BLaER1 (cell line): ENCODE measurements around the gene PNPLA6.

Experiments used
- H3K27ac ChIP-seq: shearing (Covaris generic); formaldehyde crosslinking; 2 replicates; pipeline ENCODE4 v1.8.1; 2022
- H3K27me3 ChIP-seq: shearing (Covaris generic); formaldehyde crosslinking; 2 replicates; pipeline ENCODE4 v1.8.1; 2022
- H3K36me3 ChIP-seq: shearing (Covaris generic); formaldehyde crosslinking; 2 replicates; pipeline ENCODE4 v1.8.1; 2022
- H3K4me1 ChIP-seq: shearing (Covaris generic); formaldehyde crosslinking; 2 replicates; pipeline ENCODE4 v1.8.1; 2022
- H3K4me2 ChIP-seq: shearing (Covaris generic); formaldehyde crosslinking; 2 replicates; pipeline ENCODE4 v1.8.1; 2022
- H3K4me3 ChIP-seq: shearing (Covaris generic); formaldehyde crosslinking; 2 replicates; pipeline ENCODE4 v1.8.1; 2022
- H3K9ac ChIP-seq: shearing (Covaris generic); formaldehyde crosslinking; 2 replicates; pipeline ENCODE4 v1.8.1; 2022
- H3K9me3 ChIP-seq: shearing (Covaris generic); formaldehyde crosslinking; 2 replicates; pipeline ENCODE4 v1.8.1; 2022
- H4K20me1 ChIP-seq: shearing (Covaris generic); formaldehyde crosslinking; 2 replicates; pipeline ENCODE4 v1.8.1; 2022
- Cebpa-rat ChIP-seq: shearing (Covaris generic); IDR thresholded peaks from 2 replicates; pipeline ENCODE4 v1.8.1; 2022

Gene PNPLA6

GRCh38 chr19:7535047-7535997, at the start of gene PNPLA6:
TSS of gene PNPLA6 (plus strand) at chr19:7535717. CDS start at chr19:7535789, 72 bp downstream.
- Histone ChIP-seq H3K9me3 (no peaks in the 10 kb centered on the region), H3K4me3 (peak within 1 kb of the TSS; percentile 95), H3K4me1 (peaks cover 26% of the 10 kb centered on the region), H3K4me2 (peak within 1 kb of the TSS; percentile 99), H4K20me1 (no peaks in the 10 kb centered on the region), H3K36me3 (peaks cover 35% of the 10 kb centered on the region), H3K27ac (peak within 1 kb of the TSS; percentile 80), H3K27me3 (no peaks in the 10 kb centered on the region), H3K9ac (peak within 1 kb of the TSS; percentile 82)
- TF ChIP-seq Cebpa-rat, result no peak

- H3K27me3 ChIP-seq, result peaks cover 27% of the 10 kb centered on the region
Measured at GRCh38 chr19:7486923-7487322, 48.6 kb upstream of the PNPLA6 start.

GRCh38 chr19:7488736-7489353, 46.7 kb upstream of the PNPLA6 start, which contains the start of gene PEX11G:
TSS of gene PEX11G (minus strand) at chr19:7489035. CDS start at chr19:7489010, 25 bp downstream.
- H3K9me3 ChIP-seq, result no peaks in the 10 kb centered on the region
- peaks cover 27% of the 10 kb centered on the region for H3K27me3 ChIP-seq
- no peaks in the 10 kb centered on the region for H3K36me3 ChIP-seq
- H3K4me3 ChIP-seq, result peak within 1 kb of the TSS; percentile 60
- H3K4me1 ChIP-seq, result peaks cover 23% of the 10 kb centered on the region
- H3K9ac ChIP-seq, result peak within 1 kb of the TSS; percentile 56; the same call in 1 of the 2 replicates
- H3K4me2 ChIP-seq, result peak within 1 kb of the TSS; percentile 66
- TF ChIP-seq Cebpa-rat, result no peak
- H4K20me1 ChIP-seq, result no peaks in the 10 kb centered on the region
- H3K27ac ChIP-seq, result no peak within 1 kb of the TSS

More at GRCh38 chr19:7486923-7487322, 48.6 kb upstream of the PNPLA6 start:
- Histone ChIP-seq H3K4me2 (no peak overlapping the region), H3K9me3 (no peaks in the 10 kb centered on the region), H3K4me1 (peaks cover 31% of the 10 kb centered on the region), H3K9ac (no peak overlapping the region), H4K20me1 (no peaks in the 10 kb centered on the region), H3K36me3 (no peaks in the 10 kb centered on the region), H3K27ac (no peak overlapping the region), H3K4me3 (no peak overlapping the region)
- no peak for TF ChIP-seq Cebpa-rat

- H3K4me1 ChIP-seq, result peaks cover 25% of the 10 kb centered on the region
- peak overlapping the region; percentile 66 for H3K4me2 ChIP-seq
- no peaks in the 10 kb centered on the region for H3K9me3 ChIP-seq
- H3K27ac ChIP-seq, result no peak overlapping the region
- no peak for TF ChIP-seq Cebpa-rat
- peak overlapping the region; percentile 60; the same call in 1 of the 2 replicates for H3K4me3 ChIP-seq
- H3K9ac ChIP-seq, result no peak overlapping the region
- peaks cover 27% of the 10 kb centered on the region for H3K27me3 ChIP-seq
- no peaks in the 10 kb centered on the region for H3K36me3 ChIP-seq
- H4K20me1 ChIP-seq, result no peaks in the 10 kb centered on the region
Measured at GRCh38 chr19:7489609-7490044, 45.9 kb upstream of the PNPLA6 start.

- no peak for TF ChIP-seq Cebpa-rat
- Histone ChIP-seq H3K27ac (no peak overlapping the region), H3K4me1 (peaks cover 32% of the 10 kb centered on the region), H3K27me3 (peaks cover 27% of the 10 kb centered on the region), H3K4me3 (no peak overlapping the region), H3K4me2 (no peak overlapping the region), H3K36me3 (no peaks in the 10 kb centered on the region), H3K9ac (no peak overlapping the region), H4K20me1 (no peaks in the 10 kb centered on the region), H3K9me3 (no peaks in the 10 kb centered on the region)
Measured at GRCh38 chr19:7492142-7492541, 43.4 kb upstream of the PNPLA6 start.

GRCh38 chr19:7492558-7492957, 43.0 kb upstream of the PNPLA6 start:
- H3K27ac ChIP-seq, result no peak overlapping the region
- H3K36me3 ChIP-seq, result no peaks in the 10 kb centered on the region
- peaks cover 25% of the 10 kb centered on the region for H3K27me3 ChIP-seq
- no peak overlapping the region for H3K4me3 ChIP-seq
- no peak overlapping the region for H3K4me2 ChIP-seq
- no peaks in the 10 kb centered on the region for H4K20me1 ChIP-seq
- no peak for TF ChIP-seq Cebpa-rat
- peaks cover 36% of the 10 kb centered on the region for H3K4me1 ChIP-seq
- no peaks in the 10 kb centered on the region for H3K9me3 ChIP-seq
- H3K9ac ChIP-seq, result no peak overlapping the region

GRCh38 chr19:7494416-7495098, 41.0 kb upstream of the PNPLA6 start:
- no peaks in the 10 kb centered on the region for H3K9me3 ChIP-seq
- no peak for TF ChIP-seq Cebpa-rat
- H3K36me3 ChIP-seq, result no peaks in the 10 kb centered on the region
- H3K4me2 ChIP-seq, result 0 out of 2 replicates have a peak overlapping the region, but pooled peaks have one; percentile 9
- H4K20me1 ChIP-seq, result no peaks in the 10 kb centered on the region
- no peak overlapping the region for H3K4me3 ChIP-seq
- H3K4me1 ChIP-seq, result peaks cover 47% of the 10 kb centered on the region
- no peak overlapping the region for H3K27ac ChIP-seq
- H3K9ac ChIP-seq, result no peak overlapping the region
- H3K27me3 ChIP-seq, result peaks cover 15% of the 10 kb centered on the region

GRCh38 chr19:7497292-7497691, 38.2 kb upstream of the PNPLA6 start:
- H3K4me3 ChIP-seq, result no peak overlapping the region
- H3K36me3 ChIP-seq, result no peaks in the 10 kb centered on the region
- H3K4me1 ChIP-seq, result peaks cover 52% of the 10 kb centered on the region
- no peaks in the 10 kb centered on the region for H3K9me3 ChIP-seq
- no peak overlapping the region for H3K9ac ChIP-seq
- peaks cover 37% of the 10 kb centered on the region for H3K27me3 ChIP-seq
- H4K20me1 ChIP-seq, result peaks cover 10% of the 10 kb centered on the region
- no peak overlapping the region for H3K27ac ChIP-seq
- peak overlapping the region; percentile 67 for H3K4me2 ChIP-seq
- no peak for TF ChIP-seq Cebpa-rat

DNA sequence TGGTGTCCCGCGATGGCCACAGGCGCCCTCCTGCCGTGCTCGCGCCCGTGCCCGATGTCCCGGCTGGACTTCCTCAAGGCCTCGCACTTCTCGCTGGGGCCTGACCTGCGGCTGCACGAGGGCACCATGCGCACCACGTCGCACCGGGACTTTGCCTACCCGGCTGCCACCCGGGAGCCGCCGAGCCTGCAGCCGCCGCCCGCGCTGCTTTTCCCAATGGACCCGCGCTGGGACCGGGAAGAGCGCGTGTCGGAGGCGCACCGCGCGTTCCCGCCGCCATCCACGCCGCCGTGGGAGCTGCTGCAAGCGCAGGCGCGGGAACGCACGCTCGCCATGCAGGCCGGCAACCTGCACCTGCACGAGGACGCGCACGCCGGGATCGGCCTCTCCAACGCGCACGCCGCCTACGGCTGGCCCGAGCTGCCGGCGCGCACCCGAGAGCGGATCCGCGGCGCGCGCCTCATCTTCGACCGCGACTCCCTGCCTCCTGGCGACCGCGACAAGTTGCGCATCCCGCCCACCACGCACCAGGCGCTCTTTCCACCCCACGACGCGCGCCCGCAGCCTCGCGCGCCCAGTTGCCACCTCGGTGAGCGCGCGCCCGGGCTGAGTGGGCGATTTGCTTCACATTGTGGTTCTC, 34.6 kb upstream of the PNPLA6 start:
- Histone ChIP-seq H3K4me3 (peak overlapping the region; percentile 58), H3K4me2 (peak overlapping the region; percentile 76), H3K9ac (no peak overlapping the region), H3K27ac (no peak overlapping the region), H3K4me1 (peaks cover 49% of the 10 kb centered on the region), H4K20me1 (peaks cover 10% of the 10 kb centered on the region), H3K9me3 (no peaks in the 10 kb centered on the region), H3K27me3 (peaks cover 58% of the 10 kb centered on the region), H3K36me3 (no peaks in the 10 kb centered on the region)
- no peak for TF ChIP-seq Cebpa-rat
